ENCODE data around the gene ADARB2.
A peak's percentile ranks its signal among the peaks of the same experiment; 100 is the strongest.
"Not testable (repeated sequence)": the region's sequence is repeated elsewhere in the genome, so short reads cannot be mapped to it uniquely, and the experiment has no call there.

Gene ADARB2

GRCh38 chr10:1476455-1476803, 260.9 kb downstream of the ADARB2 start:
- no peak for DNase-seq

GRCh38 chr10:1475771-1476454, 261.4 kb downstream of the ADARB2 start:
- no peak for DNase-seq

GRCh38 chr10:1475098-1475591, 262.2 kb downstream of the ADARB2 start:
- no peak for DNase-seq

- DNase-seq, result no peak
Observed at GRCh38 chr10:1474376-1475097, 262.8 kb downstream of the ADARB2 start.

- DNase-seq, result no peak
Observed at GRCh38 chr10:1473874-1474273, 263.5 kb downstream of the ADARB2 start.

- DNase-seq, result no peak
Observed at GRCh38 chr10:1472178-1472958, 265.0 kb downstream of the ADARB2 start.

GRCh38 chr10:1468811-1469210, 268.5 kb downstream of the ADARB2 start:
- DNase-seq, result no peak

GRCh38 chr10:1467334-1468076, 269.8 kb downstream of the ADARB2 start:
- DNase-seq, result no peak

GRCh38 chr10:1465993-1466764, 271.1 kb downstream of the ADARB2 start:
- DNase-seq, result no peak

- DNase-seq, result peak; percentile 10
Observed at GRCh38 chr10:1465418-1465911, 271.9 kb downstream of the ADARB2 start.

GRCh38 chr10:1464881-1465417, 272.4 kb downstream of the ADARB2 start:
- DNase-seq, result no peak

- DNase-seq, result not testable (repeated sequence)
Observed at GRCh38 chr10:1463971-1464370, 273.4 kb downstream of the ADARB2 start.

GRCh38 chr10:1462994-1463633, 274.2 kb downstream of the ADARB2 start:
- DNase-seq, result no peak

- DNase-seq, result no peak
Observed at GRCh38 chr10:1462521-1462920, 274.8 kb downstream of the ADARB2 start.

- no peak for DNase-seq
Observed at GRCh38 chr10:1462032-1462431, 275.3 kb downstream of the ADARB2 start.

- DNase-seq, result no peak
Observed at GRCh38 chr10:1461016-1461415, 276.3 kb downstream of the ADARB2 start.

GRCh38 chr10:1459664-1460063, 277.7 kb downstream of the ADARB2 start:
- DNase-seq, result not testable (repeated sequence)

- no peak for DNase-seq
Observed at GRCh38 chr10:1454951-1455350, 282.4 kb downstream of the ADARB2 start.

GRCh38 chr10:1454428-1454827, 282.9 kb downstream of the ADARB2 start:
- peak; percentile 30 for DNase-seq

- DNase-seq, result no peak
Observed at GRCh38 chr10:1452777-1453176, 284.5 kb downstream of the ADARB2 start.

- DNase-seq, result no peak
Observed at GRCh38 chr10:1451941-1452340, 285.4 kb downstream of the ADARB2 start.

All from activated CD4-positive, alpha-beta T cell treated with anti-CD3 and anti-CD28 coated beads for 48 hours (primary cell).